ENCODE measurements around the gene NELFCD. TPM values are rescaled to one million over a fixed set of nuclear protein-coding genes. Genes with fewer than 3 reads are reported as not detected.

NELFCD gene
- total RNA-seq, 4 donors from 2014 or later: 43.7 to 68.1 (median 55.1) TPM

DNA sequence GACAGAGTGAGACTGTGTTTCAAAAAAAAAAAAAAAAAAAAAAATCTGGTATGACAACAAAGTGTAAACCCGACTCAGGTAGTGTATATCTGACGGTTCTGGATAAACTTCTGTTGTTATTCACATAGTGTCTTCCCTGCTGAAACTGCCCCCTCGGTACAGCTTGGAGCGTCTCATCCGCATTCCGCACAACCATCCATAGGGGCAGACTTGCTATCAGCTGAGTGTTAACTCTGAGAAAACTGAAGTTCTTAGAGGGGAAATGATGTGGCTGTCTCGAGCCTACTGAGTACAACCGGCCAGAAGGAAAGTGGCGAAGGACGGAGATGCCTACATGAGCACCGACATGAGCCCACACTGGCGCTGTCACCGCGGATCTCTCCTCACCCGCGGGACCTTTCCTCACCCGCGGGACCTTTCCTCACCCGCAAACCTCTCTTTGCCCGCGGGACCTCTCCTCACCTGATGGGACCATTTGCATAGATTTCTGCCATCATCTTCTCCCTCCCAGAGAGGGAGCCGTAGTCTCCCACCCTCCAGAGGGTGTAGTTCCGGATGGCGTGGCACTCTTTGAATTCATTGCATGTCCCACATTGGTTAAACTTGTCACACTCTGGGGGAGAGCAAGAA is 16.2 kb downstream of the NELFCD start:
- TF ChIP-seq EP300 (IDR thresholded peaks at IDR 0.05; ENCODE audit: low read depth) (no peak), POLR2AphosphoS5 (IDR thresholded peaks at IDR 0.05) (no peak), POLR2A (IDR thresholded peaks at IDR 0.05) (no peak), CTCF (IDR thresholded peaks at IDR 0.05) (no peak)
- intact Hi-C loops (cut with DNase I; ENCODE audit: low total_unique reads): no loop called here
- H3K27me3 ChIP-seq: no peaks in the 10 kb centered on the region
- H3K9me3 ChIP-seq: no peaks in the 10 kb centered on the region
- no peak overlapping the region for H3K4me3 ChIP-seq
- H3K27ac ChIP-seq: no peak overlapping the region
- no peaks in the 10 kb centered on the region for H3K4me1 ChIP-seq
- in situ Hi-C loops (cut with MboI; ENCODE audit: low pct_ligation_motif_present in 1 of 4, low pct_unique_long_range_greater_than_20kb in 1 of 4, low sequenced_read_pairs in 3 of 4): no loop called here
- DNase-seq: no peak
- H3K36me3 ChIP-seq: peaks cover 0 to 49% (median 22%) of the 10 kb centered on the region in 4 donors
- WGBS, 2 donors (ENCODE audit: low coverage in 1 of 2): 73 to 95% methylated on average over 2 to 24 of the region's 24 CpGs

DNA sequence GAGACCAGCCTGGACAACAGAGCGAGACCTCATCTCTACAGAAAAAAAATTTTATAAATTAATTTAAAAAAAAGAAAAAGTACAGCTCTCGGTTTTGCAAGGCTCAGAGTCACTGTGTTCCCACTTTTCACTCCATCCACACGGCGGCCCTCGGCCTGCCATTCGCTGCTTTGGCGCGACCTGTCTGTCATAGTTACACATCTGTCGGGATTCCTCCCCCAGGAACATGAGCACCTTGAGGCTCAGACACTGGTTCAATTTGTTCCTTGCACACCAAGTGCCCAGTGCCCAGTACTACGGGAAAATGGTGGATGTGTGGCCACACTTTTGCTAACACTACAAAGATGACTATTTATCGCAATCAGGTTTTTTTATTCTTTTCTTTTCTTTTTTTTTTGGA is 17.6 kb downstream of the NELFCD start:
- intact Hi-C loops (cut with DNase I; ENCODE audit: low total_unique reads) (no loop called here), in situ Hi-C loops (cut with MboI; ENCODE audit: low pct_ligation_motif_present in 1 of 4, low pct_unique_long_range_greater_than_20kb in 1 of 4, low sequenced_read_pairs in 3 of 4) (no loop called here)
- Histone ChIP-seq H3K27ac (no peak overlapping the region), H3K36me3 (peaks cover 0 to 39% (median 17%) of the 10 kb centered on the region in 4 donors), H3K4me3 (no peak overlapping the region), H3K27me3 (no peaks in the 10 kb centered on the region), H3K9me3 (no peaks in the 10 kb centered on the region), H3K4me1 (peaks cover 0 to 9% (median 0%) of the 10 kb centered on the region in 4 donors)
- DNase-seq: peak; percentile 3
- 85 to 86% methylated on average over 11 of the region's 11 CpGs for WGBS, 2 donors (ENCODE audit: low coverage in 1 of 2)
- TF ChIP-seq POLR2AphosphoS5 (IDR thresholded peaks at IDR 0.05) (no peak), EP300 (IDR thresholded peaks at IDR 0.05; ENCODE audit: low read depth) (no peak)

DNA sequence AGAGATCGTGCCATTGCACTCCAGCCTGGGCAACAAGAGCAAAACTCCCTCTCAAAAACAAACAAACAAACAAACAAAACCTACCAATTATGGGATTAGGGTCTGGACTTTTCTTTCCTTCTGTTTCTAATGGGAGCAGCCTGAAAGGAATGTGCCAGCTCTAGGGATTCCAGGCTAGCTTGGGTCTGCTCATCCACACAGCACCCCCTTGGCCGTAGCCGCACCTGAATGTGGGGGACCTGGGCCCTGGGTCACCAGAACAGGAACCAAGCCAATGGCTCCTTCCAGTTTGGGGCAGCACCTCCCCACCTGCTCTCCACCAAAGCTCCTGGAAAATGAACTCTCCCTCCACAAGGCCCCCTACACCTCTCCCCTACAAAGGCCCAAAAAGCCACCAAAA is 19.3 kb downstream of the NELFCD start:
- no peak for DNase-seq
- H3K4me1 ChIP-seq: peaks cover 14 to 24% (median 15%) of the 10 kb centered on the region in 4 donors
- peaks cover 0 to 37% (median 14%) of the 10 kb centered on the region in 4 donors for H3K36me3 ChIP-seq
- H3K4me3 ChIP-seq: no peak overlapping the region
- H3K27me3 ChIP-seq: no peaks in the 10 kb centered on the region
- TF ChIP-seq POLR2AphosphoS5 (IDR thresholded peaks at IDR 0.05) (no peak), EP300 (IDR thresholded peaks at IDR 0.05; ENCODE audit: low read depth) (no peak), CTCF (IDR thresholded peaks at IDR 0.05) (no peak), POLR2A (IDR thresholded peaks at IDR 0.05) (no peak)
- intact Hi-C loops (cut with DNase I; ENCODE audit: low total_unique reads) (no loop called here), in situ Hi-C loops (cut with MboI; ENCODE audit: low pct_ligation_motif_present in 1 of 4, low pct_unique_long_range_greater_than_20kb in 1 of 4, low sequenced_read_pairs in 3 of 4) (no loop called here)
- H3K27ac ChIP-seq: no peak overlapping the region
- H3K9me3 ChIP-seq: no peaks in the 10 kb centered on the region
- WGBS, 2 donors (ENCODE audit: low coverage in 1 of 2): 67% methylated on average over 3 of the region's 3 CpGs; no CpG with 5 or more reads in 1 of the 2 donors

DNA sequence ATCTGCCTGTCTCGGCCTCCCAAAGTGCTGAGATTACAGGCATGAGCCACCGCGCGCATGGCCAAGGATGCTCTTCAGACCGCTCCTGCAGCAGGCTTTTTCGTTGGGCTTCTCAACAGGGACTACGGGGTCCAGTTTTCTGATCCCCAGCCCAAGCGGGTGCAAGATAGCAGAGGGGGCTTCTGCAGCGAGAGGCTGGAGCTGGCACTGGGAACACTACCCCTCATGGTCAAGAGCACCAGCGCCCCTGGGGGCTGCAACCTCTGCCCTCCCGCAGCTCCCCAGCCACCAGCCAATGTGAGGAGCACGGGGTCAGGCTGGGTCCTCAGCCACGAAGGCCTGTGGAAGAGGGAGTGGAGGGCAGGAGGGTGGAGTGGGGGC is 20.0 kb downstream of the NELFCD start:
- 89% methylated on average over 10 of the region's 13 CpGs; no CpG with 5 or more reads in 1 of the 2 donors for WGBS, 2 donors (ENCODE audit: low coverage in 1 of 2)
- H3K27ac ChIP-seq: no peak overlapping the region
- H3K4me1 ChIP-seq: peaks cover 21 to 31% (median 22%) of the 10 kb centered on the region in 4 donors
- H3K27me3 ChIP-seq: no peaks in the 10 kb centered on the region
- DNase-seq: no peak
- peaks cover 0 to 32% (median 12%) of the 10 kb centered on the region in 4 donors for H3K36me3 ChIP-seq
- in situ Hi-C loops (cut with MboI; ENCODE audit: low pct_ligation_motif_present in 1 of 4, low pct_unique_long_range_greater_than_20kb in 1 of 4, low sequenced_read_pairs in 3 of 4): no loop called here
- intact Hi-C loops (cut with DNase I; ENCODE audit: low total_unique reads): no loop called here
- H3K9me3 ChIP-seq: no peaks in the 10 kb centered on the region
- TF ChIP-seq CTCF (IDR thresholded peaks at IDR 0.05) (no peak), EP300 (IDR thresholded peaks at IDR 0.05; ENCODE audit: low read depth) (no peak), POLR2AphosphoS5 (IDR thresholded peaks at IDR 0.05) (no peak), POLR2A (IDR thresholded peaks at IDR 0.05) (no peak)
- H3K4me3 ChIP-seq: no peak overlapping the region

Data from transverse colon (tissue), 4 donors.